ENCODE measurements around the gene PIH1D1.

PIH1D1 gene

DNA sequence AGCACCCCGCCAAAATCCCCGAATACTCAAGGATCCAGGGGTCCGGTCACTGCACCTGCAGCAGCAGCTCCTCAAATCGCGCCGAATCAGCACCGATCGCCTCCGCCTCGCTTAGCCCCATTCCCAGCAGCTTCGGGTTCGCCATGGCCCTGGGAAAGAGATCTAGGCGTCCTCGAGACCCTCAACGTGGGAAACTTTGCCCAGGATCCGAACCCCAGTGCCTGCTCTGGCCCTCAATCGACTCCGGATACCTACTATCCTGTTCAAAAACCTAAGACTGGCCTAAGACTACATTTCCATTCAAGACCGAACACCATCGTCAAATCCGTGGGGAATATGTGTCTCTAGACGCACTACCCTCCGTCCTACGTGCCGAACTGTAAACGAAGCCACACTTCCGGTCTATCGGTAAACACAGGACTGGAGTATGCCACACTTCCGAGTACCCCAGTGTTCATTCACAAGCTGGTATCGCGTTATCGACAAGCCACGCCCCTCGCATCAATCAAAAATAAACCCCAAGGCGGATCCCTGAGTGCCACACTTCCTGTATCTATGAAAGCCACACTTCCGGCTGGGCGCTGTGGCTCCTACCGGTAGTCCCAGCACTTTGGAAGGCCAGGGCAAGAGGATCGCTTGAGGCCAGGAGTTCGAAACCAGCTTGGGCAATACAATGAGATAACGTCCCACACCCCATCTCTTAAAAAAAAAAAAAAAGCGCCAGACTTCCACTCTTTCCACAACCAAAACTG is at the start of gene PIH1D1:
Gene PIH1D1, minus strand, starts transcription at position 385 of the 752 bp plus-strand sequence. Its CDS starts 240 bp downstream, at position 145.
- Histone ChIP-seq H3K4me1 (ENCODE audit: insufficient read depth, low read length) (peaks cover 3% of the 10 kb centered on the region), H3K9me3 (ENCODE audit: low read length) (no peaks in the 10 kb centered on the region), H3K36me3 (ENCODE audit: insufficient read depth, low read length) (peaks cover 25% of the 10 kb centered on the region), H2AFZ (ENCODE audit: low read depth, low read length) (peak within 1 kb of the TSS; percentile 72), H3K27me3 (ENCODE audit: insufficient read depth, low read length) (no peaks in the 10 kb centered on the region), H3K4me3 (ENCODE audit: low read length) (peak within 1 kb of the TSS; percentile 75)

DNA sequence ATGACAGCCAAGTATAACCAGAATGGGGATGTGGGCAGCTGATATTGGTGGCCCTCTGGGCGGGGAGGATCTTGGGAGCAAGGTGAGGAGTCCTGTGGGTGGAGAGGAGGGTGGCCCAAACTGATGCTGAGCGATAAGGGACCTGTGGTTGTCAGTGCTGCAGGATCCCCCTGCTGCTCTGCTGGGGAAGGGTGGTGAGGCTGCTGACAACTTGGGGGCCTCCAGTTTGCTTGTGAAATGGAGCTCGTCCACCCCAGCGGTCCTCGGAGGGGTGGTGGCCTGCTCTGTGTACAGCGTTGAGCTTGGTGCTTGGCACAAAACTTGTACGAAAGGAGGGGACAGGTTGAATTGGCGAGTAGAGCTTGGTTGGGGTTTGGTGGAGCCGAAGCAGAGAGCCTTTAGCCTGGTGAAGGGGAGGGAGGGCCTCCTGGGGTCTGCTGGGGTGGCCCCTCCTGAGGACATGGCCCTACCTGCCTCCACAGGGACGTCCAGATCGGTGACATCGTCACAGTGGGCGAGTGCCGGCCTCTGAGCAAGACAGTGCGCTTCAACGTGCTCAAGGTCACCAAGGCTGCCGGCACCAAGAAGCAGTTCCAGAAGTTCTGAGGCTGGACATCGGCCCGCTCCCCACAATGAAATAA is 47.5 kb upstream of the PIH1D1 start:
- H2AFZ ChIP-seq (ENCODE audit: low read depth, low read length), result no peak overlapping the region
- H3K27me3 ChIP-seq (ENCODE audit: insufficient read depth, low read length), result no peaks in the 10 kb centered on the region
- peaks cover 31% of the 10 kb centered on the region for H3K36me3 ChIP-seq (ENCODE audit: insufficient read depth, low read length)
- peaks cover 25% of the 10 kb centered on the region for H3K4me1 ChIP-seq (ENCODE audit: insufficient read depth, low read length)
- no peaks in the 10 kb centered on the region for H3K9me3 ChIP-seq (ENCODE audit: low read length)
- no peak overlapping the region for H3K4me3 ChIP-seq (ENCODE audit: low read length)

DNA sequence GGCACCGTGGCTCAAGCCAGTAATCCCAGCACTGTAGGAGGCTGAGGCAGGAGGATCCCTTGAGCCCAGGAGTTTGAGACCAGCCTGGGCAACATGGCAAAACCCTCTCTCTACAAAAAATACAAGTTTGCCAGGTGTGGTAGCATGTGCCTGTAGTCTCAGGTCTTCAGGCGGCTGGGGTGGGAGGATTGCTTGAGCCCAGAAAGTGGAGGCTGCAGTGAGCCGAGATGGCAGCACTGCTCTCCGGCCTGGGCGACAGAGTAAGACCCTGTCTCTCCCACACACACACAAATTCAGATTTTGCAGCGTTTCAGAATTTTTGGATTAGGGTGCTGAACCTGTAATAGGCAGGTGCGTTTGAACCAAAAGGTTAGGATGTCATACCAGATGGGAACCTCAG is 46.9 kb upstream of the PIH1D1 start:
- H3K9me3 ChIP-seq (ENCODE audit: low read length), result no peaks in the 10 kb centered on the region
- H3K4me3 ChIP-seq (ENCODE audit: low read length), result no peak overlapping the region
- H3K4me1 ChIP-seq (ENCODE audit: insufficient read depth, low read length), result peaks cover 23% of the 10 kb centered on the region

DNA sequence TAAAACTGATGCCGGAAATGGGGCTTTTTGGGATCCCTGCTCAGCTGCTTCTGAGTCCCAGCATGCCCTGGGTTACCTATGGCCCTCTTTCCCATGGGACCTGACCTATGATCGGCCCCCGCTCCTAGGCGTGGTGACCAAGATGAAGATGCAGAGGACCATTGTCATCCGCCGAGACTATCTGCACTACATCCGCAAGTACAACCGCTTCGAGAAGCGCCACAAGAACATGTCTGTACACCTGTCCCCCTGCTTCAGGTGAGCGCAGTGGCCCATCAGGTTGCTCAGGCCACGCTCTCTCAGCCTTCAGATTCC is 46.1 kb upstream of the PIH1D1 start:
- peak overlapping the region; percentile 100 for H3K4me3 ChIP-seq (ENCODE audit: low read length)
- peaks cover 19% of the 10 kb centered on the region for H3K4me1 ChIP-seq (ENCODE audit: insufficient read depth, low read length)
- H3K27me3 ChIP-seq (ENCODE audit: insufficient read depth, low read length), result no peaks in the 10 kb centered on the region
- H3K9me3 ChIP-seq (ENCODE audit: low read length), result no peaks in the 10 kb centered on the region
- peaks cover 34% of the 10 kb centered on the region for H3K36me3 ChIP-seq (ENCODE audit: insufficient read depth, low read length)
- no peak overlapping the region for H2AFZ ChIP-seq (ENCODE audit: low read depth, low read length)

More for the DNA sequence above, 46.9 kb upstream of the PIH1D1 start:
- H3K36me3 ChIP-seq (ENCODE audit: insufficient read depth, low read length), result peaks cover 31% of the 10 kb centered on the region
- no peak overlapping the region for H2AFZ ChIP-seq (ENCODE audit: low read depth, low read length)
- no peaks in the 10 kb centered on the region for H3K27me3 ChIP-seq (ENCODE audit: insufficient read depth, low read length)

DNA sequence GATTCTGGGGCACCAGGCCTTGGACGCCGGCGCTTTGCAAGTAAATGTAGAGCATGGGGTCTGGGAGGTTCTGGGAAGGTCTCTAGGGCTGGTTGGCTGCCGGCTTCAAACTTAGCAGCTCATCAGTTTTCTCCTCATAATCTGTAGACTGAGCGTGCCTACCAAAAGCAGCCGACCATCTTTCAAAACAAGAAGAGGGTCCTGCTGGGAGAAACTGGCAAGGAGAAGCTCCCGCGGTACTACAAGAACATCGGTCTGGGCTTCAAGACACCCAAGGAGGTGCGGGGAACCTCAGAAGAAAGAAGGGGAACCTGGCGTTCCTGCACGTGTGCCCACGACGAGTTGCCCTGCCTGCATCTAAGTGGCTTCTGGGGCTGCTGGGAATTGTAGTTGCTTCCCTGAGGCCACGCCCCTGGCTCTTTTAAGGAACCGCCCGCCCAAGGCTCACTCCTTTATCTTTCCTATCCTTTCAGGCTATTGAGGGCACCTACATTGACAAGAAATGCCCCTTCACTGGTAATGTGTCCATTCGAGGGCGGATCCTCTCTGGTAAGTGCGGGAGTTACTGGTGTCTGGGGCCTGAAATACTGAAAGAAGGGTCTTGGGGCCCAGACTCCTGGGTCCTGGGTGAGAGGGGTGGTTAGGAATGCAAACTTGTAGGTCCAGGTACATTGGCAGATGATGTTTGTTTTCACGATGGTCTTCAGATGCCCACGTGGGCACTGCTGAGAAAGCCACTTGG is 45.6 kb upstream of the PIH1D1 start:
- Histone ChIP-seq H2AFZ (ENCODE audit: low read depth, low read length) (no peak overlapping the region), H3K9me3 (ENCODE audit: low read length) (no peaks in the 10 kb centered on the region), H3K27me3 (ENCODE audit: insufficient read depth, low read length) (no peaks in the 10 kb centered on the region), H3K4me1 (ENCODE audit: insufficient read depth, low read length) (peaks cover 19% of the 10 kb centered on the region), H3K4me3 (ENCODE audit: low read length) (peak overlapping the region; percentile 100), H3K36me3 (ENCODE audit: insufficient read depth, low read length) (peaks cover 39% of the 10 kb centered on the region)

DNA sequence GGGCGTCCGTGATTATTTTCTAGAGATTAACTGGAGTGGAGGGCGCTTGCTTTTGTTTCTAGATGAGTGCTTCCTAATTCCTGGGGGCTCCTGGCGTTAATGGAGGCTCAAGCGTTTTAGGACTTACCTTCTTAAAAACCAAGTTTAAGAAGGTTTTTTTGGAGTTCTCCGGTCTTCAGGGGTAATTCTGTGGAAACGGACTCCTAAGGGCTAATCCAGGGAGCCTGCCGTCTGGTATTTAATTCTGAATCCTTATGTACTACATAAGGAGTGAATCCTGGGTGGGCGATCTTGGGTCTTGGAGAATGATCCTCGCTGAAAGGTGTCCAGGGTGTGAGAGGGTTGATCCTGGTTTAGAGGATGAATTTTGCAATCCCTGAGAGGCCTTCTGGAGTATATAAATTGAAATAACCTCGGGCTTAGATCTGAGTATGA is 45.0 kb upstream of the PIH1D1 start:
- Histone ChIP-seq H3K9me3 (ENCODE audit: low read length) (no peaks in the 10 kb centered on the region), H3K27me3 (ENCODE audit: insufficient read depth, low read length) (no peaks in the 10 kb centered on the region), H3K36me3 (ENCODE audit: insufficient read depth, low read length) (peaks cover 45% of the 10 kb centered on the region), H2AFZ (ENCODE audit: low read depth, low read length) (no peak overlapping the region), H3K4me1 (ENCODE audit: insufficient read depth, low read length) (peaks cover 19% of the 10 kb centered on the region), H3K4me3 (ENCODE audit: low read length) (peak overlapping the region; percentile 100)

DNA sequence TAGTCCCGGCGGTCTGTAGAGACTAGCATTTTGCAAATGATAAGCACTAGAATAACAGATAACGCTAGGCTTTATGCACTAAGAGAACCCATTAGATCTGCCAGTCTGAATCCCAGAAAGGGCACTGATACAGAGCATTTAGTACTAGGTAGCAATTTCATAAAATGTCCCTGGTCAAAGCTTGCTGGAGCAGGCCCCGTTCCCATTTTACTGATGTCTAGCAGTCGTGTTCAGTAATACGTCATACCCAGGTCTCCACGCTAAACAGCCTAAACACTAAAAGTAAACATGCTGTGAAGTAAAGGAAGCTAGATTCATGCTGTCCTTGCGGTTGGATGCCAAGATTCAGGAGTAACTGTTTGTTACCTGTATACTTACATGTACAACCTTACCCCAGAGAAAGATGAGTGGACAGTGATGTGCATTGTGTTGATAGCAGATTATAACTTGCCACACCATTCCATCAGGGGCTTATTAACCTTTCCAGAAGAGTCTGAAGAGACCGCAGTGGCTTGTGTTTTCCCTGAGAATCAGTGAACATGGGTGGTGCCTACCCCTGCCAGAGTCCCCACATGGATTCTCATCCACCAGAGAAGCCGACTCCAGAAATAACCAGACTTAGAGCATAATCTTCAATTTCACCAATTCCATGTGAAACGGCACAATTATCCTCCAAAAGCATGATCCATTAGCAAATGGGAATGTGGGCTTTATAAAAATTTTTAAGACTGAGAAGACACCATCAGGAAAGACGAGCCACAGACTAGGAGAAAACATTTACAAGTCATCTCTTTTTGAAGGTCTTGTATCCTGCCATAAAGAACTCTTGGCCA is 41.2 kb upstream of the PIH1D1 start:
- Histone ChIP-seq H2AFZ (ENCODE audit: low read depth, low read length) (no peak overlapping the region), H3K4me1 (ENCODE audit: insufficient read depth, low read length) (peaks cover 27% of the 10 kb centered on the region), H3K4me3 (ENCODE audit: low read length) (no peak overlapping the region), H3K36me3 (ENCODE audit: insufficient read depth, low read length) (peaks cover 48% of the 10 kb centered on the region), H3K27me3 (ENCODE audit: insufficient read depth, low read length) (no peaks in the 10 kb centered on the region), H3K9me3 (ENCODE audit: low read length) (no peaks in the 10 kb centered on the region)

DNA sequence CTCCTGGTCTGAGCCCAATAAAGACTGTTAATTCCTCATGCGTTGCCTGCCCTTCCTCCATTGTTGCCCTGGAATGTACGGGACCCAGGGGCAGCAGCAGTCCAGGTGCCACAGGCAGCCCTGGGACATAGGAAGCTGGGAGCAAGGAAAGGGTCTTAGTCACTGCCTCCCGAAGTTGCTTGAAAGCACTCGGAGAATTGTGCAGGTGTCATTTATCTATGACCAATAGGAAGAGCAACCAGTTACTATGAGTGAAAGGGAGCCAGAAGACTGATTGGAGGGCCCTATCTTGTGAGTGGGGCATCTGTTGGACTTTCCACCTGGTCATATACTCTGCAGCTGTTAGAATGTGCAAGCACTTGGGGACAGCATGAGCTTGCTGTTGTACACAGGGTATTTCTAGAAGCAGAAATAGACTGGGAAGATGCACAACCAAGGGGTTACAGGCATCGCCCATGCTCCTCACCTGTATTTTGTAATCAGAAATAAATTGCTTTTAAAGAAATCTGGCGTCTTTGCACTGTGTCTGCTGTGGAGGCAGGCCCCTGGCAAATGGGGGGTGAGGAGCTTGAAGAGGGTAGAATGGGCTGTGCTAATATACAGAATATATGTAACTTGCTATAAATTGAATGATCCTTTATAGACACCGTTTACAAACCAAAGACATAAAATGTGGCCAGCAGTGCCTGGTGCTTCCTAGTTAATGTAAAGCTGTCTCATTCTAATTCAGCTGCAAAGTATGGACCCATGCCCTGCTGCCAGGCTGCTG is 40.4 kb upstream of the PIH1D1 start:
- Histone ChIP-seq H3K4me1 (ENCODE audit: insufficient read depth, low read length) (peaks cover 19% of the 10 kb centered on the region), H3K36me3 (ENCODE audit: insufficient read depth, low read length) (peaks cover 40% of the 10 kb centered on the region), H2AFZ (ENCODE audit: low read depth, low read length) (no peak overlapping the region), H3K27me3 (ENCODE audit: insufficient read depth, low read length) (no peaks in the 10 kb centered on the region), H3K9me3 (ENCODE audit: low read length) (no peaks in the 10 kb centered on the region), H3K4me3 (ENCODE audit: low read length) (no peak overlapping the region)

DNA sequence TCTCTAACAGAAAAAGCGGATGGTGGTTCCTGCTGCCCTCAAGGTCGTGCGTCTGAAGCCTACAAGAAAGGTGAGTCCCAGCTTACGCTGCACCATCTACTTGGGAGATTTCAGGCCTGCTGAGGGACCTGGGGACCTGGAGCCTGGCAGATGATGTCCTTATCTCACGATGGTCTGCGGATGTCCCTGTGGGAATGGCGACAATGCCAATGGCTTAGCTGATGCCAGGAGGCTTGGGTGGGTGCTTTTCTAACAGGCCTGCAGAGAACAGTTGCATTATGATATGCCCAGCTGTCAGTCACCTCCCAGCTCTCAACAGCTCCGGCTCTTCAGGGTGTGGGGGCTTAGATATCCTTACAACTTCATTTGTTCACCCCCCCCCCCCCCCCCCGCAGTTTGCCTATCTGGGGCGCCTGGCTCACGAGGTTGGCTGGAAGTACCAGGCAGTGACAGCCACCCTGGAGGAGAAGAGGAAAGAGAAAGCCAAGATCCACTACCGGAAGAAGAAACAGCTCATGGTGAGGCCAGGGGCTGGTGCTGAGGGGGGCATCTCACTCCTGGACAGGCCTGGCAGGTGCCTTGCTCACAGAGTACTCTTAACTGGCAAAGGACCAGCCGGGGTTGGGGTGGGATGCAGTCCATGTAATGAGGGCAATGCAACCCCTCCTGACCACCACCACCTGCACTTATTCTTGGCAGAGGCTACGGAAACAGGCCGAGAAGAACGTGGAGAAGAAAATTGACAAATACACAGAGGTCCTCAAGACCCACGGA is 39.6 kb upstream of the PIH1D1 start:
- H2AFZ ChIP-seq (ENCODE audit: low read depth, low read length), result no peak overlapping the region
- H3K4me3 ChIP-seq (ENCODE audit: low read length), result no peak overlapping the region
- H3K4me1 ChIP-seq (ENCODE audit: insufficient read depth, low read length), result peaks cover 19% of the 10 kb centered on the region
- H3K36me3 ChIP-seq (ENCODE audit: insufficient read depth, low read length), result peaks cover 40% of the 10 kb centered on the region
- no peaks in the 10 kb centered on the region for H3K9me3 ChIP-seq (ENCODE audit: low read length)
- no peaks in the 10 kb centered on the region for H3K27me3 ChIP-seq (ENCODE audit: insufficient read depth, low read length)

DNA sequence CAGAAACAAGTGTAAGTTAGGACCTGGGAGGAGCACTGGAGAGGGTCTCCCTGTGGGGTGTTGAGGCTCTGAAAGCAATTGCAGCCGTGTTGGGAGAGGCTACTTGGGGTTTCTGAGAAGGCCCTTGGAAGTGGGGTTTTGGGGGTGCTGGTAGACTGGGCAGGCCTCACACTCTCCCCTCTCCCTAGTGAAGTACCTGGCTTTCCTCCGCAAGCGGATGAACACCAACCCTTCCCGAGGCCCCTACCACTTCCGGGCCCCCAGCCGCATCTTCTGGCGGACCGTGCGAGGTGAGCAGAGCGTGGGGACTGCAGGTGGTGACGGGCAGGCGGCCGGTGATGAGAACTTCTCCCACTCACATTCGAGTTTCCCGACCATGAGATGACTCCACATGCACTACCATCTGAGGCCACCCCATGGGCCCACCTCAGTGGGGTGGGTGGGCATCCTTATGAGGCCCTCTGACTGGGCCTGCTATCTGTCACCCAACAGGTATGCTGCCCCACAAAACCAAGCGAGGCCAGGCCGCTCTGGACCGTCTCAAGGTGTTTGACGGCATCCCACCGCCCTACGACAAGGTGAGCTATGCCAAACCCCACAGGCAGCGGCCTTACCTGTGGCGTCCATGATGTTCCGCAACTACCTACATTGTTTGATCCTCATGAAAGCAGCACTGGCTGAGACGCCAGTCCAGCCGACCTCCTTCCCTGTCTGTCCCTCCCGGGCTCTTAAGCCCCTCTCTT is 38.8 kb upstream of the PIH1D1 start:
- Histone ChIP-seq H3K4me1 (ENCODE audit: insufficient read depth, low read length) (peaks cover 19% of the 10 kb centered on the region), H3K36me3 (ENCODE audit: insufficient read depth, low read length) (peaks cover 40% of the 10 kb centered on the region), H2AFZ (ENCODE audit: low read depth, low read length) (no peak overlapping the region), H3K4me3 (ENCODE audit: low read length) (no peak overlapping the region), H3K9me3 (ENCODE audit: low read length) (no peaks in the 10 kb centered on the region), H3K27me3 (ENCODE audit: insufficient read depth, low read length) (no peaks in the 10 kb centered on the region)

DNA sequence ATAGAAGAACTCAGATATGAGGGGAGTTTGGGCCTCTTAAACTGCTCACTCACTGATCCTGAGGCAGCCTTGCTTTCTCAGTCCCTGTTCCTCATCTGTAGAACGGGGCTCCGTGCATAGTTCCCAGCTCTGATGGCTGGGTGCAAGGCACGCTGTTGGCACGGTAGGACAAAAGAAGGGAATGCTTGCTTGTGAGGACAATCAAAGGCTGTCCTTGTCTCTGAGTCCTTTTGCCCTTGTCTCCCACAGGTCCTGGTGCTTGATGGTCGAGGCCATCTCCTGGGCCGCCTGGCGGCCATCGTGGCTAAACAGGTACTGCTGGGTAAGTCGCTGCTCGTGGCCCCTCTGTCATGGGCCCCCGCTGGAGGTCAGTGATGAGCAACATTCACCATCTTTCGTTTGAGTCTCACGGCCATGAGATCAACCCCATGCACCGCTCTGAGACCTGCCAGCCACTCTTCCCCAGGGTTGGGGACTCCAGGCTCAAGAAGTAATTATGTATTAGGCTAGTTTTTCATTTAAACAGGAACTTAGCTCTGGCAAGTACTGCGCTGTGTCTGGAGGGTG is 38.1 kb upstream of the PIH1D1 start:
- peak overlapping the region; percentile 92 for H3K4me3 ChIP-seq (ENCODE audit: low read length)
- H3K36me3 ChIP-seq (ENCODE audit: insufficient read depth, low read length), result peaks cover 40% of the 10 kb centered on the region
- no peak overlapping the region for H2AFZ ChIP-seq (ENCODE audit: low read depth, low read length)
- H3K9me3 ChIP-seq (ENCODE audit: low read length), result no peaks in the 10 kb centered on the region
- H3K4me1 ChIP-seq (ENCODE audit: insufficient read depth, low read length), result peaks cover 19% of the 10 kb centered on the region
- no peaks in the 10 kb centered on the region for H3K27me3 ChIP-seq (ENCODE audit: insufficient read depth, low read length)
